Activated naive CD4-positive, alpha-beta T cell treated with Interleukin-2 at 50 U/mL for 16 hours (primary cell): Measurements from ENCODE around the gene ALOX5AP.
A peak's percentile ranks its signal among the peaks of the same experiment; 100 is the strongest.

ENCODE experiments used
- DNase-seq: peaks from one replicate; pipeline ENCODE4 v3.0.0-alpha.2; 2020

The ALOX5AP gene

DNA sequence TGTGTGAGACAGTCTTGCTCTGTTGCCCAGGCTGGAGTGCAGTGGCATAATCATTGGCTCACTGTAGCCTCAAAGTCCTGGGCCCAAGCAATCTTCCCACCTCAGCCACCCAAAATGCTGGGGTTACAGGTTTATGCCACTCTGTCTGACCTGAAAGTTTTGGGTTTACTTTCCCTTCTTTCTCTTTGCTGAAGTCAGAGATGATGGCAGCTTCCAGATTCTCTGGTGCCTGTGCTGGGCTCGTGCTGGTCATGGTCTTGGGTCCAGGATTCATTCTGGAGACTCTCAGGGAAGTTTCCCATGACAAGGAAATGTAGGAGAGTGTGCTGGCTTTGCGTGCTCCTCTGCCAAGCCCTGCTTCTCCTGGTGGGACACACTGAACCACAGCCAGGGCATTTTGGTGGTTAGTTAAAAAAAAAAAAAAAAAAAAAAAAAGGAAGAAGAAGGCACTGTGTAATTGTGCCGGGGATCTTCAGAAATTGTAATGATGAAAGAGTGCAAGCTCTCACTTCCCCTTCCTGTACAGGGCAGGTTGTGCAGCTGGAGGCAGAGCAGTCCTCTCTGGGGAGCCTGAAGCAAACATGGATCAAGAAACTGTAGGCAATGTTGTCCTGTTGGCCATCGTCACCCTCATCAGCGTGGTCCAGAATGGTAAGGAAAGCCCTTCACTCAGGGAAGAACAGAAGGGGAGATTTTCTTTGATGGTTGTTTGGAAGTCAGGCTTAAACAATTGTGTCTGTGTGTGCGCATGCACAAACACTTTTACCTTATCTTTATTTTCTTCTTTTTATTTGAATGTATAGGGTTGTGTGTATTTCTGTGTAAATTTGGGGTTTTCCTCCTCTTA is at the start of gene ALOX5AP:
Gene ALOX5AP (plus strand): TSS at position 519 of the 847 bp plus-strand sequence. CDS start 63 bp downstream, at position 582.
- peak; percentile 21 for DNase-seq

DNA sequence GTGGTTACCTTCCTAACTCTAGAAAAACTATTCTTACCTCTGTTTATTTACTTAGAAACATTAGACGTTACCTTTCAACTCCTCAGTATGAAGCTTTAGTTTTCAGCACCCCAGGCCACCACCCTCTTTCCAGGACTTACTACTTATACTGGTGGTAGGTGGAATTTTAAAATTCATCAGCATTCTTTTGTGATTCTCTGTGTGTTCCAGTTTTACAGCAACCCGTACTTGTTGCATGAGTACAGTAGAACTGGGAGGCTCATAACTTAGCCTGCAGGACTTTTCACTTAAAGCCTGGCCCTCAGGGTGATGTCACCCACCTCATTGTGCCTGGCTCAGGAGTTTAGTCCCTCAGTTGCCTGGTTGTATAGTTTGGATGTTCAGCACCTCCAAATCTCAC is 49.4 kb upstream of the ALOX5AP start:
- no peak for DNase-seq

DNA sequence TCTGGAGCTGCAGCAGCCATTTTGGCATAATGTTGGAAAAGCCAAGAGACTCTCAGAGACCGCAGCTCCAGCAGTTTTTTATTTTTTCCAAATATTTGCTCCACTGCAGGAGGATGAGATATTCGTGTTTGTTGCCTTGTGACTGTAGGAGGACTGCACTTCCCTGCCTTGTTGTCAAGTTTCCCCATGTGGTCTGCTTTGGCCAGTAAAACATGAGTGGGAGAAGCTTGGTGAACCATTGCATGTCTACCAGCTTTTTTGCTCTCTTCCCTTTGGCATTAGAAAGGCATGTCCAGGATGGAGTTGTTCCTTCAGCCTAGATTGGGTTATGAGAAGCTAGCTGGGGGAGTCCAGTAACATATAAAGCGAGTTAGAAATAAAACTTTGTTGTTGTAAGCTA is 47.7 kb upstream of the ALOX5AP start:
- no peak for DNase-seq

DNA sequence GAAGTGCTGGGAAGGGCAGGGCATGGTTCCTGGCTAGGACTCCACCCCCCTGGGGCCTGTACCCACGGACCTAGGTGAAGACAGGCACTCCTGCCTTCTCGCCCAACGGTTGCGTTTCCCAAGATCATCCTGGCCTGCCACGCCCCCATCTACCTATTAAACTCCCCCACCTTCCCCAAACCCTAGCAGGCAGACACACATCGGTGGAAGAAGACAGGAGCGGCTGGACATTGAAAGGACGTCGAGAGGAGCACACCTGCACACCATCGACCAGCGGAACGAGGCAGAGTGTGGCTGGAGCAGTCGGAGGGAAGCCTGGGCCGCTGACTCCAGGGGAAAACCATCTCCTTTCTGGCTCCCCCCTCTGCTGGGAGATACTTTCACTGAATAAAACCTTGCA is 45.6 kb upstream of the ALOX5AP start:
- DNase-seq, result no peak

DNA sequence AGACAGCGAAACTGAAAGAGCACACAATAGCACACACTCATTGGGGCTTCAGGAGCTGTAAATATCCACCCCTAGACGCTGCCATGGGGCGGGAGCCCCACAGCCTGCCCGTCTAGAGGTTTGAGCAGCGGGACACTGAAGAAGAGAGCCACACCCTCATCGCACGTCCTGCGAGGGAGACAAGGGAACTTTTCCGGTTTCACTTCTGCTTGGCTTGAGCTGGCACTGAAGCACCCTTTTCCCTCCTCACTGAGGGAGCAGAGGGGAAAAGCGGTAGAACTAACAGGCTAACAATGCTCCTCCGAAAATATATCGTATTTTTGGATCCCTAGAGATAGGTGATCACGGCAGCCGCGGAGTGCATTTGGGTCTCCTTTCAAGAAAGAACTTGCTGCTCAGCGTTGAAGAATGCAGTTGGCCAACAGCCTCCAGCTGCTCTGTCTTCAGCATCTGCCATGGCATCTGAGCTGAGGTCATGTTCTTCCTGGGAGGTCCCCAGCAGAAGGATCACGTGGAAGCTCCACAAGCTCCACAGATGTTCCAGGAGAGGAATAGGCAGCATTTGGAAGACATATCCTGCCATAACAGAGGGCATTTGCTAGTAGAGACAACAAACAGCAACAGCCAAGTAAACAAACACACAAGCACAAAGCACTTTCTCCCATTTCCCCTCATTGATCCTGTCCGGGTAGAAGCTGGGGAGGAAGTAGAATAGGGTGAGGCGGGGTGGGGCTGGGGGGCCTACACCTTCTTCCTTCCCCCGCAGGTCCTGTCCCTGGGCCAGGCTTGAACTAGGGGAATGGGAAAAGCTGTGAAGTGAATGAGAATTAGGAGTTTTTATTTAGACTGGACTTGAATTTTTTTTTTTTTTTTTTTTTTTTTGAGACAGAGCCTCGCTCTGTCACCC is 44.8 kb upstream of the ALOX5AP start:
- peak; percentile 18 for DNase-seq

DNA sequence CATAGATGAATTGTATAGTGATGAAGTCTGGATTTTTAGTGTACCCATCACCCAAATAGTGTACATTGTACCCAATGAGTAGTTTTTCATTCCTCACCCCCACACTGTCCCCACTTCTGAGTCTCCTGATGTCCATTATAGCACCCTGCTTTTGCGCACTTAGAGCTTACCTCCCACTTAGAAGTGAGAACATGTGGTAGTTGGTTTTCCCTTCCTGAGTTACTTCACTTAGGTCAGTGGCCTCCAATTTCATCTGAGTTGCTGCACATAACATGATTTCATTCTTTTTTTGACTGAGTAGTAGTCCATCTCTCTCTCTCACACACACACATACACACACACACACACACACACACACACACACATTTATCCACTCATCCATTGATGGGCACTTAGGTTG is 43.2 kb upstream of the ALOX5AP start:
- no peak for DNase-seq

DNA sequence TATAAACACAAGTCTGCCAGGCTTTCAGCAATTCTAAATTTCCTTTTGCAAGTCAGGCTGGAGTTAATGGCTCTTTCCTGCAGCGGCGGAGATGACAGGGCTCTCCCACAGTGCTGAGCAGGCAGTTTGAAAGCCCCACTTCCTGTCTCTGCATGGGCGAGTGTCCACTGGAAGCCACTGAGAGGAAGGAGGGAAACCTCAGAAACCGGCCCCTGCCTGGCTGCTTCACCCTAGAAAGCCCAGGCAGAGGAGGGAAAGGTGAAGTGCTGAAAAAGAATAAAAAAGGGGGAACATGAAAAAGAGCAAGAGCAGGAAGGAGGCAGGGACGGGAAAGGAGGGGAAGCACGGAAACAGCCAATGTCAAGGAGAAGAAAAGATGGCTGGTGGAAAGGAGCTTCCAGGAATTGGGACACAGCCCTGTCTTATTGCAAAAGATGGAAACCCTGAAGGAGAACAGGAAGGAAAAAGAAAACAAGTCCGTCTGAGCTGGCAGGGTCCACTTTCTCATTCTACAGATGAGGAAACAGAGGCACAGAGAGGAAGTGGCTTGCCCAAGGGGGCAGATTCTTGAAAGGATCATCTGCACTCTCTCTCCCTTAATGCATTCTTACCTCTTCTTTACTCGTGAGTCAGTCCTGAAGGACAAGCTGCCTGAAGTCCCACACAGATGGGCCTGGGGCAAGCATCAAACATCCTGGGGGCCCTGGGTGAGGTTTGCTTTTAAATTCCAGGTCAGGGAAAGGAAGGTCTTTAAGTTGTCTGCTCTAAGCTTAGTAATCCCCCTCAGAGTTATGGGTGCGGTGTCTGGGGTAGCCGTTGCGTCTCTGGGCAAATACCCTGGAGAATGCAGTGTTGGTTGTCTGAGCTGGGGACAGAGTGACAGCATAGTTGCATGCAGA is 38.8 kb upstream of the ALOX5AP start:
- no peak for DNase-seq

DNA sequence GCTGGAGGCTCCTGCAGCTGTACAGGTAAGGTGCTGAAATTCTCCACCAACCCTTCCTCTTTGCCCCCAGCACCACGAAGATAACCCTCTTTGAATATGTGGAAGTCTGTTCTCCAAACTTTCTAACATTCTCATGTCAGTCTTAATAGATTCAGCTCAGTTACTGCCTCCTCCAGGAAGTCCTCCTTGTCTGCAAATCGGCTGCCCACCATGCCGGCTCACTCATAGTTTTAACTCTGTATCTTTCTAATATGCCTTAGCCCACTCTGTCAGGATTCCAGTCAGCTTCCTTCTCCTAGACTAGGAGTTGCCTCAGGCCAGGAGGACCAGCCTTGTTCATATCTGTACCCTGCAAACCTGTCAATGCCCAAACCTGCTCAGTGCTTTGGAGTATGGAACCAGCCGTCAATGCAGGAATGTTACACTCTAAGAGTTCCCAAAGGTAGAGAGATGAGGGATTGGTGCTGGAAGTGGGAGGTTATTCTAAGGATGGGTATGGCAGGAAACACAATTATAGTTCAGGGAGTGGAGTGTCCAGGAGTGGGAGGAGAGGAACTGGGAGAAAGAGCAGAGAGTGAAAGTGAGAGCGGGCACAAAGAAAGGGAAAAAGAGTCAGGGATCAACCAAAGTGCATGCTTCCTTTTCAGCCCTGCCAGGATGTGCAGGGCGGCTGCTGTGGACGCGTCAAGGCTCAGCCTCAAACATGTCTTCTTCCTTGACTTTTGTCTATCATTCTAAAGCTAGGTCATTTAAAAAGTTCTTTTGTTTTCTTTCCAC is 38.0 kb upstream of the ALOX5AP start:
- DNase-seq, result no peak

DNA sequence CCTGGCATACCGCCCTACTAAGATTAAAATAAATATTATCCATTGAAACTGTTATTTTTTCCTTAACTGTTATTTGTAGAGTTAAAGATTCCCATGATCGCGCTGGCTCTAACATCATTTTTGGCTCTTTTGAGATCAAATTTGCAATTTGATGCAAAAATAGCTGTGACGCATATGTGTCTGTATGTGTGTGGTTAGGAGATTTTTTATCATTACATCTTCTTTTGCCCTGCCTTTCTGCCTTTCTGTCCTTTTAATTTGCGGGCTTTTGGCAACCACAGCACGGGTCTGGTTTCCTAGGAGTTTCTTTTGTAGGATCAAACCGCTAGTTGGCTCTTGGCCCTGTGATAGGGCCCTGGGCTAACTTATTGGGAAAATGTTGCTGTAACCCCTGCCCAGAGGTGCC is 37.3 kb upstream of the ALOX5AP start:
- no peak for DNase-seq

DNA sequence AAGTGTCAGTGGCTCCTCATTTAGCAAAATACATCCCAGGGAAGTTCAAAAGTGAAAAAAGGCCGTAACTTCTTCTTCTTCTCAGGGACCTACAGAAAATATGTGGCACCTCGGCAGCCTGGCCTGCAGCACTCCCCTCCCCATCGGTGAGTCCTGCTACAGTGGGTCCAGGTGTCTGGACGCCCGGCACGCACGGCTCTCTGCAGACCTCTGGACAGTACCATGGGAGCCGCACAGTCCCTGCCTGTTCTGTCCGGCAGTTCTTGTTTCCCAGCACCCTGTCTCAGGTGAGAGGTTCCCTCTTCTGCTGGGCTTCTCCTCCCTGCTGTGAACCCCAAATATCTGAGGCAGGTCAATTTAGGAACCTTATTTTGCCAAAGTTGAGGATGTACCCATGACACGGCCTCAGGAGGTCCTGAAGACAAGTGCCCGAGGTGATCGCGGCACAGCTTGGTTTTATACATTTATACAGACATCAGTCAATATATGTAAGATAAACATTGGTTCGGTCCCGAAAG is 36.8 kb upstream of the ALOX5AP start:
- DNase-seq, result no peak

DNA sequence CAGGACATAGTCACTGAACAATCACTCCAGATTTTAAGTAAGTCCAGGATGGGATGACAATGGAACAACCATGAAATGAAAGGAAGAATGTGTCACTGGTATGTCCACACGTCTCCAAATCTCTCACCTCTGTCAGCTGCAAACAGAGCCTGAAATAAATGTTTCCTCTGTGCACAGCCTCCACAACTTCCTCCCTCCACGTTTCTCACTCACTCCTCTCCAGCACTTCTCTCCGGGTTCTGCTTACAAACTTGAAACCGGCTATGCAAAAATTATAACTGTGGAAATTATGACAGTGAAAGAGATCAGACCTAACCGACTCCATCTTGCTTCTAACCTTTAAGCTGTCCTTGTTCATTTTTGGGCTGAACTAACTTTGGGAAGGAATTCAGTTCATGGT is 35.0 kb upstream of the ALOX5AP start:
- no peak for DNase-seq

DNA sequence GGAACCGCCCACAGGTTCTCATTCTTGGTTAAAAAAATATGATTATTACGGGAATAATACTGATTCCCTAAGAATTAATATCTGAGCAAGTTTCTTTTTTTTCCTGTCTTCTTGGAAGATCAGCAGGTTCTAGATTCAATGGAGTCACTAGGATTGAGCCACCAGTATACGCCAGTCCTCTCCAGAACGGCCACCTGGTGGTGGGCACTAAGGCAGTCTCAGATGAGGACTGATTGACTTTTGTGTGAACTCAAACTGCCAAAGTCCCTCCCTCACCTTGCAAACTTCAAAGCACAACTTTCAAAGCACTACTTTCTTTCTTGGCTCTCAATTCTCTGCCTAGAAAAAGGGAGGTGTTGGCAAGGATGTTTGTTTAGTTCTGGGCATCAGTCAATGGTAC is 33.3 kb upstream of the ALOX5AP start:
- no peak for DNase-seq

DNA sequence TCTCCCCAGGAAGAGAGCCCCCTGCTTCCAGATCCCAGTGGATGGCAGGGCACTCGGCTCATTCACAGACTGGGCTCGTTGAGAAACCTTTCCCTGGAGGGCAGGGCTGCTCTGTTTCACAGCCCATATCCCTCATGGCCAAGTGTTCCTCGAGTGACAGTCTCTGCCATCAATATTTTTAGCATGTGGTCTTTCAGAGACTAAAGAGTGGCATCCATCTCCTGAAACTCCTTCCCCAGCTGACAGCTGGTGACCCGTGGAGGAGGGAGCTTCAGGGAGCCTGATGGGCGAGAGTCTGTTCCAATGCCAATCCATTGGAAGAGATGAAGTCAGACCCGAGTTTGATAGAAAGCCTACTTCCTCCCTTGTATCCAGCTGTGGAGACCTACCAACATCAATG is 30.7 kb upstream of the ALOX5AP start:
- DNase-seq, result no peak

DNA sequence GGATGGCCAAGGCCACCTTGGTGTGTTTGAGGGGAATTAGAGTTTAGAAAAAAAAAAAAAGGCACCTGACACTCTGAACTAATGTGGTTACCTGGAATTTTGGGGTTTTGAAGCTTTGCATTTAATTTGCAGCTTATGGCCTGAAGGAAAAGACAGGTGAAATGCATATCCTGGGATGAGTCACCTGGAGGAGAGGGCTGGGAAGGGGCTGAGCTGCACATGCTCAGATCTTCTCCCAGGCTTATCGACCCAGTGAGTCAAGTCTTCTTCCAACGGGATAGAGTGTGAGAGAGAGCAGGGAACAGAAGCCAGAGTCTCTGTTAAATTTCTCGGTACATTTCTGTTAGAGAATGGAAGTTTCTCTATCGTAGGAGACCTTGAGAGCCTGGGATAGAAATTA is 29.7 kb upstream of the ALOX5AP start:
- DNase-seq, result no peak

DNA sequence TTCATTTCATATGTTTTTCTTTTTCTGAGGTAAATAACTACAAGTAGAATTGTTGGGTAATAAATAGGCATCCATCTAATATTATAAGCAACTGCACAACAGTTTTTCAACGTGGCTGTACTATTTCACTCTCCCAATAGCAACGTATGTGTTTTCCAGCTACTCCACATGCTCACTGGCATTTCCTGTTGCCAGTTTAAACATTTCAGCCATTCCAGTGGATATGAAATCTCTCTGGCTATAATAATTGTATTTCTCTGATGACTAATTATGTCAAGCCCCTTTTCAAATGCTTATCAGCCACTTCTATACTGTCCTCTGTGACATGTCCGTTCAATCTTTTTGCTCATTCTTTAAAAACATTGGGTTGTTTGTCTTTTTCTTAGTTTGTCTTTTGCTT is 26.8 kb upstream of the ALOX5AP start:
- no peak for DNase-seq

DNA sequence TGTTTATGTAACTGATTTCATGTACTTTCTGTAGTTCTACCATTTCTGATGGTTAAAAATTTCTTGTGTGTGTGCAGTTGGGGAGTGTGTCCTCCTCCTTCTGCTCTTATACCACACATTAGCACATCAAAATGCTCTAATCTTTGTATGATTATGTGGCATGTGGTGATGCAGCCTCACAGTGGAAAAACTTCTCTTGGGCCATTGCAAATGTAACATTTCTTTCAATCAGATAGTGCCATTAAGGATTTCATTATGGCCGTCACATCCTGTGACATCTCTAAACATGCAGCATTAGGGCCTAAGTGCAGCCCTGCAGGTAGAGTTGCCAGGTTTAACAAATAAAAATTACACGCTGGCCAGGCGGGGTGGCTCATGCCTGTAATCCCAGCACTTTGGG is 24.9 kb upstream of the ALOX5AP start:
- DNase-seq, result no peak

DNA sequence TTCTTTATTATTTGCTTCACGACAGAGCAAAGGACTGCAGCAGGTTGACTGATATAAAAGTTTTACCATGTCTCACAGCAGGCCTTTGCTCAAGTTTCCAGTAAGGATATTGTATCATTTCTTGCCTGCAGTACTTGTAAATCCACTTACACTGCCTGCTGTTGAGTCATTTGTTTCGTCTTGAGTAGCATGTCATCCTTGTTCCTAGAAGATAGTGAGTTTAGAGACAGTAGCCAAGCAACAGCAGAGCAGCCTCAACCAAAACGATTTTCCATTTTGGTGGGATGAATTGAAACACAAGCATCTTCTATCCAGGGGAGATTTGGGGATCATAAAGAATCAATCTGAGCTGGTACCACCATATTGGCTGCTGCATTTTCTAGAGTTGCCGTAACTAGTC is 24.0 kb upstream of the ALOX5AP start:
- DNase-seq, result no peak

DNA sequence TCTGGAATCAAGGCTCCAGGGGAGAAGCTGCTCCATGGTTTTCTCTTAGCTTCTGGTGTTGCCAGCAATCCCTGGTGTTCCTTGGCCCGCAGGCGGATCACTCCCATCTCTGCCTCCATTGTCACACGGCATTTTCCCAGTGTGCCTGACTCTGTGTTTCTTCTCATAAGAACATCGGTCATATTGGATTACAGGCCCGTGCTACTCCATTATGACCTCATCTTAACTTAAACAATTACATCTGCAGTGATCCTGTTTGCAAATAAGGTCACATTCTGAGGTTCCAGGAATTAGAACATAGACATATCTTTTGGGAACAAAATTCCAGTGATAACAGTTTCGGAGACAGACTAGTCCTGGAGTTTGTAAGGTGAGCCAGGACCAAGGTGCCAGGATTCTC is 23.5 kb upstream of the ALOX5AP start:
- DNase-seq, result no peak

DNA sequence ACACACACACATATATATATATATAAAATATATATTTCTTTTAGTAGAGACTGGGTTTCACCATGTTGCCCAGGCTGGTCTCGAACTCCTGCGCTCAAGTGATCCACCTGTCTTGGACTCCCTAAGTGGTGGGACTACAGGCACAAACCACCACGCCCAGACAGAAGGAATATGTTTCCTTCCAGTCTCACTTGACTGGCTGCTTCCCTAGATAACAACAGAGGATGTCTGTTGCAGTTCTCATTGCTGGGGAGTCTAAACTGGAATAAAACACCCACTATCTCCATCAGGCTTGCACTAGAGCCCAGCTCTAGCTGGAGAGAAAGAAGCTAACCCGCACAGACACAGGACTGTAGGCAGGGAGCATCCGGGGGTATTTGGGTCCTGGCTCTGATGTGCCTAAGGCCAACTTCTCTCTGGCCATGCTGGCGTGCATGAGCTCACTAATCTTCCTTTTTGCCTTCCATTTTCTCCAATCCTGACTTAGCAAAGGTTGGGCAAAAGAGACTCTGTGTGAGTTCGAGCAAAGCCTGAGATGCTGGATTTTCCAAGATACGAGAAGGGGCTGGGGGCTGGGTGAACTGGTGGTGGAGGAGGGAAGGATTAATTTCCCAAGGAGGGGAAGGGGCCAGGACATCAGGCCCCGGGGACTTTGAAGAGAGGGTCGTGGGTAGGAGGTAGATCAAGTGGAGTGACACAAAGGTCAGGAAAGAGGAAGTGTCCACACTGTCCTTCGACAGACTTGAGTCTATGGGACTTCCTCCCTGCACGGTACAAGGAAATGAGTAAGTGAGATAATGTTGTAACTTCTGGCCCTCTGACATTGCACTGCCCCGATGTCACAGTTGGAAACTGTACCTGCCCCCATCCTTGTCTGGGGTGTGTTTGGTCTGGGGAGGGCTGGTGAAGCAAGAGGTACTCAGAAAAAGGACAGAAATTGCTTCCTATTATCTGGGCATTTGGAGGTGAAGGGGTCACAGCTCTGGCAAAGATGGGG is 22.5 kb upstream of the ALOX5AP start:
- no peak for DNase-seq

DNA sequence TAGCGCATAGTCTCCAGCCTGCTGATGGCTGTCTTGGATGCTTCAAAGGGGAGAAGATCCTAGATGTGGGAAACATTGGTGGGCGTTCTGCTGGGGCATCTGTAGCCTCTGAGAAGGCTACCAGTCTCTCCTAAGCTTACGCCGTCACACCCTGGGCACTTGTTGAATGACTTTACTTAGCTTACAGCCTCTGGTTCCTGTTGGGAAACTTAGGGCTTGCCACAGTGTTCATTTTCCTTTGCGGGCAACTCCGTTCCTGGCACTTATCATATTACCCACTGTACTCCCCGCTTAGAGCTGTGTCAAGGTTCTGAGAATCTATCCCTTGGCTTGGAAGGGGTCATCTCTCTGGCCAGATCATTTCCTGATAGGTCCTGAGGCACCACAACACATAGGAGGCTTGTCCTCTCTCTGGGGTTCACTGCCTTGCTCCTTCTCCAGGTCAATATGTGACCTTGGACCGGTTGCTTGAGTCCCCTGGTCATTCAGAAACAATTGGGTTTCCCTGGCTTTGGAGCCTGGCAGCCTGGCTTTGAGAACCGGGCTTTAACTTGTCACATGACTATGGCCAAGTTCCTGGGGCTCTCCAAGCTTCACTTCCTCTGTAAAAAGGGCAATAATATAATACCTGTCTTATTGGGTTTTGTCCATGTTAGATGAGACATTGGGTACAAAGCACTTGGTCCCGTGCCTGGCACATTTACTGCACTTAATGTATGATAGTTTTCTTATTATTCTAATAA is 20.5 kb upstream of the ALOX5AP start:
- no peak for DNase-seq
